ENCODE data around the gene PMPCA.

PMPCA gene

GRCh38 chr9:136410500-136411287 lies at the start of gene PMPCA, which contains the start of gene ENTR1:
Gene PMPCA, plus strand, starts transcription at chr9:136410658. Its CDS starts 11 bp downstream, at chr9:136410669.
Gene ENTR1, minus strand, starts transcription at chr9:136410614. Its CDS starts 217 bp downstream, at chr9:136410397.
- peak; percentile 96 for DNase-seq (ENCODE audit: low read depth, low spot score)

- DNase-seq (ENCODE audit: low read depth, low spot score), result no peak
Measured at GRCh38 chr9:136361047-136361753, 49.3 kb upstream of the PMPCA start.

GRCh38 chr9:136361754-136362449 lies 48.6 kb upstream of the PMPCA start:
- no peak for DNase-seq (ENCODE audit: low read depth, low spot score)

GRCh38 chr9:136362450-136362784 lies 48.0 kb upstream of the PMPCA start:
- no peak for DNase-seq (ENCODE audit: low read depth, low spot score)

- peak; percentile 97 for DNase-seq (ENCODE audit: low read depth, low spot score)
Measured at GRCh38 chr9:136363106-136363948, 47.1 kb upstream of the PMPCA start, which contains the start of gene DNLZ. Gene DNLZ, minus strand, starts transcription at chr9:136363744. Its CDS starts 30 bp downstream, at chr9:136363714.

- no peak for DNase-seq (ENCODE audit: low read depth, low spot score)
Measured at GRCh38 chr9:136363949-136364748, 46.3 kb upstream of the PMPCA start.

- DNase-seq (ENCODE audit: low read depth, low spot score), result no peak
Measured at GRCh38 chr9:136364942-136365774, 45.3 kb upstream of the PMPCA start.

GRCh38 chr9:136365775-136366222 lies 44.7 kb upstream of the PMPCA start:
- DNase-seq (ENCODE audit: low read depth, low spot score), result no peak

- DNase-seq (ENCODE audit: low read depth, low spot score), result no peak
Measured at GRCh38 chr9:136366826-136367225, 43.6 kb upstream of the PMPCA start.

GRCh38 chr9:136367296-136368145 lies 42.9 kb upstream of the PMPCA start:
- no peak for DNase-seq (ENCODE audit: low read depth, low spot score)

- DNase-seq (ENCODE audit: low read depth, low spot score), result no peak
Measured at GRCh38 chr9:136368190-136368589, 42.3 kb upstream of the PMPCA start.

- no peak for DNase-seq (ENCODE audit: low read depth, low spot score)
Measured at GRCh38 chr9:136370037-136370436, 40.4 kb upstream of the PMPCA start.

GRCh38 chr9:136370687-136371532 lies 39.5 kb upstream of the PMPCA start:
- DNase-seq (ENCODE audit: low read depth, low spot score), result no peak

GRCh38 chr9:136371533-136371880 lies 39.0 kb upstream of the PMPCA start:
- DNase-seq (ENCODE audit: low read depth, low spot score), result no peak

GRCh38 chr9:136372006-136372405 lies 38.5 kb upstream of the PMPCA start:
- DNase-seq (ENCODE audit: low read depth, low spot score), result no peak

- DNase-seq (ENCODE audit: low read depth, low spot score), result peak; percentile 67
Measured at GRCh38 chr9:136372561-136373299, 37.7 kb upstream of the PMPCA start.

Data from astrocyte of the hippocampus (primary cell).